IPS-NIHi7 (cell line): ENCODE measurements around the gene HLA-F.
A peak's percentile ranks its signal among the peaks of the same experiment; 100 is the strongest.

Experiments
- DNase-seq: peaks from one replicate; pipeline ENCODE4 v3.0.0; 2012; ENCODE audit warnings: mixed read lengths; ENCODE audit errors: extremely low spot score

Gene HLA-F

DNA sequence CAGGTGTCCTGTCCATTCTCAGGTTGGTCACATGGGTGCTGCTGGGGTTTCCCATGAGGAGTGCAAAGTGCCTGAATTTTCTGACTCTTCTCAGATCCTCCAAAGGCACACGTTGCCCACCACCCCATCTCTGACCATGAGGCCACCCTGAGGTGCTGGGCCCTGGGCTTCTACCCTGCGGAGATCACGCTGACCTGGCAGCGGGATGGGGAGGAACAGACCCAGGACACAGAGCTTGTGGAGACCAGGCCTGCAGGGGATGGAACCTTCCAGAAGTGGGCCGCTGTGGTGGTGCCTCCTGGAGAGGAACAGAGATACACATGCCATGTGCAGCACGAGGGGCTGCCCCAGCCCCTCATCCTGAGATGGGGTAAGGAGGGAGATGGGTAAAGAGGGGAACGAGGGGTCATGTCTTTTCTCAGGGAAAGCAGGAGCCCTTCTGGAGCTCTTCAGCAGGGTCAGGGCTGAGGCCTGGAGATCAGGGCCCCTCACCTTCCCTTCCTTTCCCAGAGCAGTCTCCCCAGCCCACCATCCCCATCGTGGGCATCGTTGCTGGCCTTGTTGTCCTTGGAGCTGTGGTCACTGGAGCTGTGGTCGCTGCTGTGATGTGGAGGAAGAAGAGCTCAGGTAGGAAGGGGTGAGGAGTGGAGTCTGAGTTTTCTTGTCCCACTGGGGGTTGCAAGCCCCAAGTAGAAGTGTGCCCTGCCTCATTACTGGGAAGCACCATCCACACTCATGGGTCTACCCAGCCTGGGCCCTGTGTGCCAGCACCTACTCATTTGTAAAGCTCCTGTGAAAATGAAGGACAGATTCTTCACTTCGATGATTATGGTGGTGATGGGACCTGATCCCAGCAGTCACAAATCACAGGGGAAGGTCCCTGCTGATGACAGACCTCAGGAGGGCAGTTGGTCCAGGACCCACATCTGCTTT is 2.0 kb downstream of the HLA-F start:
- no peak for DNase-seq

DNA sequence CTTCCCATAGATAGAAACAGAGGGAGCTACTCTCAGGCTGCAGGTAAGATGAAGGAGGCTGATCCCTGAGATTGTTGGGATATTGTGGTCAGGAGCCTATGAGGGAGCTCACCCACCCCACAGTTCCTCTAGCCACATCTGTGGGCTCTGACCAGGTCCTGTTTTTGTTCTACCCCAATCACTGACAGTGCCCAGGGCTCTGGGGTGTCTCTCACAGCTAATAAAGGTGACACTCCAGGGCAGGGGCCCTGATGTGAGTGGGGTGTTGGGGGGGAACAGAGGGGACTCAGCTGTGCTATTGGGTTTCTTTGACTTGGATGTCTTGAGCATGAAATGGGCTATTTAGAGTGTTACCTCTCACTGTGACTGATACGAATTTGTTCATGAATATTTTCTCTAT is 2.8 kb downstream of the HLA-F start:
- no peak for DNase-seq

DNA sequence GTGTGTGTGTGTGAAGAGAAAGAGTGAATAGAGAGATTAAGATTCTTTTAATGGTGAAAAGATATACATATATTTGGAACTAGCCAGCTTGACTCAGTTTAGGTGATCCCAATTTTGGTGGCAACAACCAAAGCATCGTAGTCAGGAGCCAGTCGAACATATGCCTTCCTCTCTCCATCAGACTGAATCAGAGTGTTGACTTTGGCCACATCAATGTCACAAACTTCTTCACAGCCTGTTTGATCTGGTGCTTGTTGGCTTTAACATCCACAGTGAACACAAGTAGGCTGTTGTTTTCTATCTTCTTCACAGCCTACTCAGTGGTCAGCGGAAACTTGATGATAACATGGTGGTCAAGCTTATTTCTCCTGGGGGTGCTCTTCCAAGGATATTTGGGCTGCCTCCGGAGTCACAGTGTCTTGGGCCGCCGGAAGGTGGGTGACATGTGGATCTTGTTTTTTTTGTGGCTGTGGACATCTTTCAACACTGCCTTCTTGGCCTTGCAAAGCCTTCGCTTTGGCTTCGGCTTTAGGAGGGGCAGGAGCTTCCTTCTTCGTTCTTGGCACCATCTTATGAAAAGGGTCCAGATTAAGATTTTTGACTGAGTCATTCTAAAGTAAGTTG is 3.4 kb downstream of the HLA-F start:
- DNase-seq, result no peak

DNA sequence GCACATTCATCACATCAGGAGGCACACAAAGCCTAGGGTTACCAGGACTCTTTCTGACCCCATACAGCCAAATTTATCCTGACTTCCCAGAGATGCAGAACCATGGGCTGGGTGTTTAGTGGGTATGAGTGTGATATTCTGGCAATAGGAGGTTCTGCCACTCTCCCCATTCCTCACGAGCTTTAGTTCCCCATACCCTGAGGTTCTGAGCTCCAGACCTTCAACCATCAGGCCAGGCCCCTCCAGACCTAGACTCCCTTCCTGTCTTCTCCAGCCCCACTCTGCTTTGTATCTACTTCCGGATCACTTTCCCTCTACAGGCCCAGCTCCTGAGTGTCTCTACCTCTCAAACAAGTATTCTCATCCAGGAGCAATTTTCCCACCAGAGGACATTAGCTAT is 4.4 kb downstream of the HLA-F start:
- no peak for DNase-seq

DNA sequence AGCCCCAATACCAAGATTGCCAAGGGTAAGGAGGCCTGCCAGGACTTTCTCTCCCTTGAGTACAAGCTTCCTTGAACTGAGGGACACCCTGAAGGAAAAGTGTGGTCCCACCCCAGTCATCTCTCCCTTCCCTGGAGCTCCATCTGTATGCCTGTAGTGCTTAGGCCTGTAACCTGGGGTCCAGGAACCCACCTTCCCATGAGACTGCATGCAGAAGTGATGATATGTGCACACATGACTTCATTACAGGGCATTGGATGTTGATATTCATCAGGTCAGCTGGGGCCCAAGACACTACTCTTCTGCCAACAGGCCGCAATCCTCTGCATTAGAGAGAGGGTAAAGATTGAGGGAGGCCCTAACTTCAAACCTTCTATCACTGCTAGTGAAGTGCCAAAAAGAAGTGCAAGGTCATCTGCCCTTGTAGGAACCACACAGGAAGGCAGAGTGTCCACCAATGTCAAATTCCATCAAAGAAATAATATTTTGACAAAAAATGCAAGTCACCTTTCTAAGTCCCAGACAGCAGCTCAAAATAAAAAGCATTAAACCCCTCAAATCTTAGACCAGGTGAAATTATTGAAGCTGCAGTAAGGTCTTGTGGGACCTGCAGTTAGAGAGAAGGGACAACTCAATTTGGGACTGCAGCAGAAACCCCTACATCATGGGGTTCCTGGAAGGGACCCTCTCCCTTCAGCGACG is 5.1 kb downstream of the HLA-F start:
- no peak for DNase-seq

DNA sequence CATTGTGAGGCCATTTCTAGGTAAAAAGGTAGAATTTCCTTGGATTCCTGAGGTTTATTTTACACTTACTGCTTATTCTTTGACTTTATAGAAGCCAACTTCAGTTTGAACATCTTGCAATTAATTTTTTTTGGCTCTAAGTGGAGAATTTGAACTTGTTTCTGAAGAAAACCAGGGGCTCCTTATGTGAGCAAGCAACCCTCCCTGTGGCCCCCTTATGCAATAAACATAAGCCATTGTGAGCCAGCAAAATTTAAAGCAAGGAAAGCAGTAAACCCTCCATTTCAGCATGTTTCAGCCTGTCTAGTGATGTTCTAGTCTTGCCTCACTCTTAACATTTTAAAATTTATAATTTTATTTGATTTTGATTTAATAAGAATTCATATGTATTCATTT is 5.6 kb downstream of the HLA-F start:
- no peak for DNase-seq

DNA sequence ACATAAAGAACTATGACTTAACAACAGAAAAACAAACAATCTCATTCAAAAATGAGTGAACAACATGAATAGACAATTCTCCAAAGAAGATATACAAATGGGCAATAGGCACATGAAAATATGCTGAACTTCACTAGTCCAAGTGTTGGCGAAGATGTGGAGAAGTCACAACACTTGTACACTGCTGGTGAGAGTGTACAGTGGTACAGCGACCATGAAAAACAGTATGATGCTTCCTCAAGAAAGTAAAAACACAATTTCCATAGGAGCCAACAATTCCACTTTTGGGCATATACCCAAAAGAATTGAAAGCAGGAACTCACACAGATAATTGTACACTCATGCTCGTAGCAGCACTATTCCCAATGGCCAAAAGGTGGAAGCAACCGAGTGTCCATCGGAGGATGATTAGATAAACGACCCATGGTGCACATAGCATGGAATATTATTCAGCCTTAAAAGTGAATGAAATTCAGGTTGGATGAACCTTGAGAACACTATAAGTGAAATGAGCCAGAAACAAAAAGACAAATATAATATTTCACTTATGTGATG is 6.6 kb downstream of the HLA-F start:
- no peak for DNase-seq

DNA sequence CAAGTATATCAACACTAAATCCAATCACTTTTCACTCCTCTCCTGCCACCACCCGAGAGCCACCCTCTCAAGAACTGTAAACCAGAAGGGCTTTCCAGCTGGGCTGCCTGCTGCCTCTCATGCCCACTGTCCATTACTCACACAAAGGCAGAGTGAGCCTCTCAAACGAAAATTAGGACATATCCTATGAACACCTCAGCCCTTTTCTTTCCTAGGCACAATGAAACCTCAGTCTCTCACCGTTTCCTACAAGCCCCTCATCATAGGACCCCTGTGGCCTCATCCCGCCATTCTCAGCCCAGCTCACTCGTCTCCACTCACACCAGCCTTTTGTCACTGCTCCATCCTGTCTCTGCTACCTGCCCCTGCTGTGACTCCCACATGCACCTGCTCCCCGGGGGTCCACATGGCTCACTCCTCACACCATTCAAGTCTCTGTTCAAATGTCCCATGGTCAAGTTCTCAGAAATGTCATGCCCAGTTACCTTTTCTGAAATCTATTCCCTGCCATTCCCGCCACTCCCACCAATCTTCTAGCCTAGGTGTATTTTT is 7.4 kb downstream of the HLA-F start:
- DNase-seq, result no peak

DNA sequence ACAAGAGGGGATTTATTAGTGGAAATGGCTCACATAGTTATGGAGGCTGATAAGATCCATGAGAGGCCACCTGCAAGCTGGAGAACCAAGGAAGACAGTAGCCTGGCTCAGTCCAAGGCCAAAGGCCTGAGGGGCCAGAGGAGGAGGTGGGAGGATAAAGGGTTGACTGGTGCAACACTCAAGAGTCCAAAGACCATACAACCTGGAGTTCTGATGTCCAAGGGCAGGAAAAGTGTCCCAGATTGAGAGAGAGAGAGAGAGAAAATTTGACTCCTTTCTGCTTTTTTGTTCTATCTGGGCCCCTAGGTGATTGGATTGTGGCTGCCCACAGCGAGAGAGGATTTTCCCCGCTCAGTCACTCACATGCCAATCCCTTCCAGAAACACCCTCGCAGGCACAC is 8.0 kb downstream of the HLA-F start:
- DNase-seq, result no peak

DNA sequence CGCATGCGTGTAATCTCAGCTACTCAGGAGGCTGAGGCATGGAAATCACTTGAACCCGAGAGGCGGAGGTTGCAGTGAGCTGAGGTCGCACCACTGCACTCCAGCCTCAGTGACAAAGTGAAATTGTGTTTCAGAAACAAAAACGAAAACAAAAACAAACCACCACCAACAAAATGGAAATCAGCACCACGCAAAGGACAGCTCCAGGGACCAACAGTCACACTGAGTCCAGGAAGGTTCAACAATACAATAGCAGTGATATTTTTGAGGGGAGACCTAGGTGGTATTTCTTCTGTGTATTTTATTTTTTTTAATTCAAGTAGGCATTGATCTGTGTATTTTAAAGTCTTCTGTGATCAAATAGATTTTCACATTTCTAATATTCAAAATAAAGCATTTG is 9.8 kb downstream of the HLA-F start:
- DNase-seq, result no peak

DNA sequence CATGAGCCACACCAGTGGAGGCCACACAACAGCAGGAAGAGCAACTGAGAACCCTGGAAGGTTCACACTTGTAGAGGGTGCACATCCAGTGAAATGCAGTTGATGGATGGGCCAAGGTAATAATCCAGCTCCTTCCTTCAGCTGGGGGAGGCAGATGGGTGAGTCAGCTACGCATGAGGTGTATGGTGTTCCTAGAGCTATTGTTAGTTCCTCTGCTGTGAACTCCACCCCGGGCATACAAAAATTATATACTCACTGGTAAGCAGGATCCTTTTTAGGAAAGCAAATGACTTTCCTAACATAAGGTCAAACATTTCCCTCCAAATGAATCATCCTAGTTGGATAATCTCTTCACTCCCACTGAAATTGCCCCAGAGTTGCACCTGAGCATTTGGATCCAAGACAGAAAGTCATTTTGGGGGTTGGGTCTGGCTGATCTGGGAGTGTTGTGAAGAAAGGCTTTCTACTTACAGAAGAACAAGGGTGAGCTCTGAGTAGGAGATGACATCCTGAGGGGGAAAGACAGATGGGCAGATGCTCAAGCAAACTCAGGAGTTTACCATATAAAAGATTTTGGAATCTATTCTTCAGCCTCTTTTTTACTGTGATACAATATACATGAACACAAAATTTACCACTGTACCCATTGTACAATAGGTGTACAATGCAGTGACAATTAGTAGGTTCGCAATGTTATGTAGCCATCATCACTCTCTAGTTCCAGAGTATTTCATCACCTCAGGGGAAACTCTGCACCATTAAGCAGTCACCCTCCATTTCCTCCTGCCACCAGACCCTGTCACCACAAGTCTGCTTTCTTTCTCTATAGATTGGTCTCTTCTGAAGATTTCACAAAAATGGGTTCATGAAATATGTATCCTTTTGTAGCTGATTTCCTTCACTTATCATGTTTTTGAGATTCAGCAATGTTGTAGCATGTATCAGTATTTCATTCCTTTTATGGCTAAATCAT is 11.1 kb downstream of the HLA-F start:
- no peak for DNase-seq

DNA sequence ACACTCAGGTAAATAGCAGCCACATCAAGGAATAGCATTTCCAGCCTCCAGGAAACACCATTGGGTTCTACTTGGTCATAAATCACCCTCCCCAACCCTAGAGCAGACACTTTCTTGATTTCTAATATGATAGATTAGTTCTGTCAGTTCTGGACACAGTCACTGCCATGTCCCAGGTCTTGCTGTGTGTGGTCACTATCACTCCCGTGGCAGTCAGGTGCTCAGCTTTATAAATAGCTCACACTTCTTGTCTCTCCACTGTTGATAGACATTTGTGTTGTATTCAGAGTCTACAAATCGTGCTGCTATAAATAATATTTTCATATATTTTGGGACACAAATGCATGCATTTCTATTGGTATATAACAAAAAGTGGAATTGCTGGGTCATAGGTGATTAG is 13.3 kb downstream of the HLA-F start:
- DNase-seq, result no peak

DNA sequence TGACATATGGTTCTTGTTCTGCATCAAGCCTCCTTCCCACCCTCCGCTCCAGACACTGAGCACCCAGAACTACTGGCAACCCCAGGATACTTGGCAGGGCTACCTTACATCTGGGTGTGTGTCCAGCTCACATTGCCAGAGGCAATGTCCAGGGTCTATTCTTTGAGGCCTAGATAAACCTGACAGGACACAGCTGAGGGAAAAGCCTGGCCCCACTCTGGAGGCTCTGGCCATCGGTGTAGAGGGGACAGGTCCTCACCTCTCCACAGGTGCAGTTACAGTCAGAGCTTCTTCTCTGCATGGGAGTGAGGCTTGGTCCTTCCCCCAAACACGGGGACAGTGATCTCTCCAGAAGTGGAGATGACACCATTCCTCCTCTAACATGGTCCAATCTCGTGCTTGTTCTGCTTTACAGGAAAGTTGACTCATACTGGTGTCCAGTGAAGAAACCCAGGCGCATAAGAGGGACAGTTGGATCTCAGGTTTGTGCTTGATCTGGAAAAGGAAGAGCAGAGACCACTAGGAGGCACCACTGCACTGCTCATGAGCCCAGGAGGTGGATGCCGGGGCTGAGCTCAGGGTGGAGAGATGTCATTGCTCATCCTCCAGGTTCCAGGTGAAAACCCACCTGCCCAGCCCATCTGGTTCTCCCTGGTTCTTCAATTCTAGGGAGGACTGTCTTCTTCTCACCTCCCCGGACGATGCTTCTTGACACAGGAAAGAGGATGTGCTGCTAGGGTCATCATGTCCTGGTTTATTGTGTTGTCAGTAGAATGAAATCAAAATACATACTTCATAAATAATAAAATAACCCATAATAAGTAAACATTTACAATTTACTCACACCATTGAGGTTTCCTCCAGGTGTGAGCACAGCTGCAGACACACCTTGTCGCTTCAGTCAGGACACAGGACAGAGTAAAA is 14.7 kb downstream of the HLA-F start:
- peak; percentile 78 for DNase-seq

DNA sequence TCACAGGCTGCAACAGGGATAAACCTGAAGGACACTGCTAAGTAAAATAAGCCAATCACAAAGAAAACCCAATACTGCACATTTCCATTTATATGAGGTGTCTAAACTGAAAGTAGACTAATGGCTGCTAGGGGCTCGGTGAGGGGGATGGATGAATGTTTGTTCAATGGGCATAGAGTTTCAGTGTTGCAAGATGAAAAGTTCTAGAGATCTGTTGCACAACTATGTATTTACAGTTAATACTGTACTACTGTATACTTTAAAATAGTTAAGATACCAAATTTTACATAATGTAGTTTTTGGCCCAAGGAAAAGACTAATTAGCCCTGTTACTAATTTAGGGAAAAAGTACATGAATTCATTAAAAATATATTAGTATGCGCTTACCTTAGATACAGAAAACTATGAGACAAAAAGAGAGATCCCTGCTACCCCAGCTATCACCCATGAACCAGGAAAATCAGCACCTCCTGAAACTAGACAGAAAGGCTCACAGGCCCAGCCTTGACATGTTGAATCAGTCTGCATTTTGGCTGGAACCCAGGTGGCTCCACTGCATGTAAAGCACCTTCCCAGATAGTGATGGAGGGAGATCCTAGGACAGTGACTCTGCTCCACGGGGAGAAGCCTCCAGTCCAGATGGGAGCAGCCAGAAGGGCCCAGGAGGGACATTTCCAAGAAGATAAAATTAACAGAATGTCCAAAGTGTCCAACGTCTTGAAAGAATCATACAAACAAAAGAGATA is 16.1 kb downstream of the HLA-F start:
- no peak for DNase-seq

DNA sequence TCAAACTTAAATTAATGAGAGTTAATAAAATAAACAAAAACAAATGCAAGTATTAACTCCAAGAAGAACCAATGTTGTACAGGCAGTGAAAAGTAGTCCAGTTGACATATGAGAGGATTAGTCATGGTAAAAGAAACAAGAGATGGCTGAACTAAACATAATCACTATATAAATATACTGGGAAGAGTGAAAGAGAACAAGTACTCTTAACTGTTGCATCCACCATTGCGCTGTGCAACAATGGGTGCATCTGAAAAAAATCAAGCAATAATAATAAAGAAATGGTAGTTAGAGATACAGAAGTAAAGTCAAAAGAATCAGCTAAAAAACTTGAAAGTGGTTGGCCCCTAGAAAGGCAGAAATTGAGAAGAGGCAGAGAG is 16.6 kb downstream of the HLA-F start:
- DNase-seq, result no peak

DNA sequence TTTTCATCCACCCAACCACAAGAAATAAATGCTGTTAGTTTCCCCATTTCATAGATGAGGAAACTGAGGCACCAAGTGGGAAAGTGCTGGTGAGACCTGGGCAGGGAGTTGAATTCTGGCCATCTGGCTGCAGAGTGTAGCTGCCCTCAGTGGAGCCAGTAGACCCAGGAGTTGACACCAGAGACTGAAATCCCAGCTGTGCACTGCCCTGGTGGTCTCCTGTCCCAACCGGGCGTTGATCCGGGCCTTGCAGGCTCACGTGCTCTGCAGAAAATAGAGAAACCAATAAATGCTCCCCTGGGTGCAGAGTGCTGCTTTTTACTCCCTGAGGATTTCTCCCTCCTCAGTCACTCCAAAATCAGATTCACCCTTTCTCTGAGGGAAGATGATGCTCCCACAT is 18.4 kb downstream of the HLA-F start:
- DNase-seq, result no peak

DNA sequence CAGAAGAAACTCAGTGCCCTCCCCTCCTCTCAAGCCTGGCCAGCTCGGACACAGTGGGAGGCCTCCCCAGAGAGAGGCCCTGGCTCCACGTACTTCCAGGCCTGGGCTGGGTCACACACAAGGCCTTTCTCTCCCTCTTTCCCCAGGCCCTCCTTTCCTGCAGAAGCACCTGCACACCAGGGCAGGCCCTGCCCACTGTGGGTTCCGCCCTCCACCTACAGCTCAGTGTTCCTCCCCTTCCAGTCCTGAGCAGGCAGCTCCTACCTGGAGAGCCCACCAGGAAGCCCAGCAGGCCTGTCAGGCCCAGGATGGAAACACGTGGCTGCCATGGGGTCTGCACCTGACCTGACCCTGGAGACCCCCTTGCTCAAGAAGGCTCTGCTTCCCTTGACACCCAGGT is 18.9 kb downstream of the HLA-F start:
- no peak for DNase-seq

DNA sequence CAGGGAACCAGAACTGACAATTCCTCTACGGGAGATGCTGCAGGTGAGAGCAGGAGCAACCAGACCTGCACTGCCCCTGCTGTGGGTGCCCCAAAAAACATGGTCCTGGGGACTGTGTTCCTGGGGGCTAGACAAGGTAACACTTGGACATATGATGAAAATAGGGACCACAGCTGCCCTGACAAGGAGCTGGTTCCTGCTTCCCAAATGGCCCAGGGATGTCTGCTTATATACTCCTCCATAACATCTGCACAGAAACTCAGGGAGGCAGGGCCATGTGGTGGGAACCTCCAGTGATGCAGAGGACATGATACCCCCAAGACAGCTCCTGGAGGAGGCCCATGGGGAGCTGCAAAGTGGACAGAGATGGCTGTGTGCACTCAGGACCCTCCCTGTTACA is 19.8 kb downstream of the HLA-F start:
- DNase-seq, result no peak

DNA sequence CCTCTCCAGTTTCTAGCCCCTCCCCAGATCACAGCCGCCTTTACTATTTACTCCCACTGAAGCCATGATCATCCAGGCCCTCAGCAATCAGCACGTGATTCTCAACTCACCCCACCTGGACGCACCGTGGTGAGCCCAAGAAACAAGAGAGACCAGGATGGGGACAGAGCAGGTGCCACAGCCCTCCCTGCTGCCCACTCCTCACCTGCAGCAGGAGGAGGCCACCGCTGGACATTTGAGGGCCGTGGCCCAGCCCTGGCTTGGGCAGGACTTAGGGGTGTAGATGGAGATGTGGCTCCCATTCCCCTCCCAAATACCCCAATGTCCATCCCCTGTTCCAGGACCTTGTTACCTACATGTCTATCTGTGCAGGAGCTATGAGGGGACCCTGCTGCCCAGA is 20.3 kb downstream of the HLA-F start:
- no peak for DNase-seq
